CD4-positive, alpha-beta T cell (primary cell): Measurements from ENCODE around the gene TAP2. TPM values are rescaled to one million over a fixed set of nuclear protein-coding genes. Genes with fewer than 3 reads are reported as not detected.

Experiments
- ATAC-seq: fragments of 200-7000 bp; cut with Tn5 transposase; one replicate; pipeline ENCODE4 v1.10.0; 2022; ENCODE audit warnings: mild to moderate bottlenecking; ENCODE audit not compliant: poor library complexity
- CTCF ChIA-PET: fragments of 350-600 bp; sonication (Branson Sonifier 250); formaldehyde crosslinking; loops from one replicate; lab custom pipeline; 2021; ENCODE audit warnings: antibody characterized with exemption, inconsistent platforms; lab: Charles Lee
- POLR2A ChIA-PET: fragments of 350-600 bp; sonication (Branson Sonifier 250); formaldehyde crosslinking; loops from one replicate; lab custom pipeline; 2021; ENCODE audit warnings: antibody characterized with exemption, inconsistent platforms; lab: Charles Lee
- DNase-seq, 14 experiments: peaks; one replicate each; pipeline ENCODE4 v3.0.0-alpha.2; 2013 to 2020; ENCODE audit warnings: mixed read lengths in 2 of 14
- H3K27ac ChIP-seq, 2 donors: one replicate each; pipeline versions ENCODE4 v1.5.1 to v1.7.0; 2013; ENCODE audit warnings: low read length in 2 of 2, low read depth in 1 of 2, mild to moderate bottlenecking in 1 of 2
- H3K27me3 ChIP-seq, 2 experiments: 1 replicate in 1 of 2; 2 replicates in 1 of 2; pipeline versions ENCODE4 v1.6.1 to v1.7.0; 2013; ENCODE audit warnings: low read length in 2 of 2, control low read depth in 1 of 2, mild to moderate bottlenecking in 1 of 2, moderate library complexity in 1 of 2; ENCODE audit not compliant: insufficient read depth in 2 of 2, control insufficient read depth in 1 of 2
- H3K36me3 ChIP-seq: one replicate; pipeline ENCODE4 v1.6.1; 2013; ENCODE audit warnings: low read length, control low read depth; ENCODE audit not compliant: insufficient read depth
- H3K4me1 ChIP-seq: one replicate; pipeline ENCODE4 v1.6.1; 2013; ENCODE audit warnings: low read length, control low read depth; ENCODE audit not compliant: insufficient read depth
- H3K4me3 ChIP-seq: one replicate; pipeline ENCODE4 v1.5.1; 2013; ENCODE audit warnings: mild to moderate bottlenecking, low read length, moderate library complexity
- H3K9me3 ChIP-seq, 2 experiments: 1 replicate in 1 of 2; 2 replicates in 1 of 2; pipeline versions ENCODE4 v1.6.1 to v1.7.0; 2013; ENCODE audit warnings: low read length in 2 of 2, mild to moderate bottlenecking in 2 of 2, control low read depth in 1 of 2, moderate library complexity in 1 of 2; ENCODE audit not compliant: control insufficient read depth in 1 of 2, insufficient read depth in 1 of 2
- H3K27ac Mint-ChIP-seq: one replicate; pipeline ENCODE4 v1.8.0; 2020; ENCODE audit warnings: mixed read lengths
- H3K27me3 Mint-ChIP-seq: one replicate; pipeline ENCODE4 v1.8.0; 2021; ENCODE audit warnings: mixed read lengths
- H3K36me3 Mint-ChIP-seq: one replicate; pipeline ENCODE4 v1.8.0; 2021; ENCODE audit warnings: low read depth, mixed read lengths
- H3K4me1 Mint-ChIP-seq: one replicate; pipeline ENCODE4 v1.8.0; 2021; ENCODE audit warnings: low read depth, mixed read lengths
- H3K4me3 Mint-ChIP-seq: one replicate; pipeline ENCODE4 v1.8.0; 2020; ENCODE audit warnings: mild to moderate bottlenecking, mixed read lengths
- H3K9me3 Mint-ChIP-seq: one replicate; pipeline ENCODE4 v1.8.0; 2020; ENCODE audit warnings: mixed read lengths
- CTCF ChIP-seq: fragments of 200-600 bp; IDR thresholded peaks from one replicate; pipeline ENCODE4 v1.8.0; 2022; ENCODE audit warnings: antibody characterized with exemption, mild to moderate bottlenecking
- intact Hi-C, 2 experiments: fragments of 100-400 bp; cut with DNase I in 1 of 2; cut with micrococcal nuclease in 1 of 2; formaldehyde crosslinking; loops; one replicate each; pipeline versions ENCODE4 v1.15.1 to v1.9.0; 2023 to 2025; cut with DNase I, micrococcal nuclease
- total RNA-seq, 174 experiments: library from RNA in 2 of 174; stranded (reverse) in 2 of 174; gene quantifications; one replicate each; pipeline ENCODE4 v1.2.3 and lab custom pipeline; 2021 to 2026

TAP2 gene
- total RNA-seq, 2 experiments from 2014 or later, result 165 to 171 TPM

- no peak overlapping the region for H3K4me3 Mint-ChIP-seq
- intact Hi-C loops, result loop anchor here (5.0 to 10.0 kb wide), 4 partner anchors 68 to 552 kb away; no protein-coding TSS in a partner anchor
- H3K27me3 ChIP-seq, result peaks cover 11 to 21% of the 10 kb centered on the region in 2 experiments
- no peak overlapping the region for H3K27ac ChIP-seq
- CTCF ChIA-PET, result interaction anchor here (1.1 to 1.4 kb wide), 2 partner anchors 367 to 386 kb away, joined by 3 to 4 read pairs; no protein-coding TSS in a partner anchor
- H3K4me3 ChIP-seq, result no peak overlapping the region
- peaks cover 0 to 3% of the 10 kb centered on the region in 2 experiments for H3K9me3 ChIP-seq
- H3K4me1 ChIP-seq, result peaks cover 9% of the 10 kb centered on the region
- H3K4me1 Mint-ChIP-seq, result peaks cover 13% of the 10 kb centered on the region
- peaks cover 69% of the 10 kb centered on the region for H3K27me3 Mint-ChIP-seq
- DNase-seq, result no peak
- H3K27ac Mint-ChIP-seq, result no peak overlapping the region
- H3K9me3 Mint-ChIP-seq, result peaks cover 3% of the 10 kb centered on the region
- no peaks in the 10 kb centered on the region for H3K36me3 Mint-ChIP-seq
- POLR2A ChIA-PET, result no interaction called here
- no peak for ATAC-seq
- no peaks in the 10 kb centered on the region for H3K36me3 ChIP-seq
- TF ChIP-seq CTCF, result no peak
These were observed 38.8 kb downstream of the TAP2 start for GRCh38 chr6:32799740-32800139.

- peaks cover 69% of the 10 kb centered on the region for H3K27me3 Mint-ChIP-seq
- no peak for TF ChIP-seq CTCF
- no peaks in the 10 kb centered on the region for H3K36me3 Mint-ChIP-seq
- DNase-seq (no peak), ATAC-seq (no peak)
- ChIA-PET CTCF (interaction anchor here (1.1 to 1.4 kb wide), 2 partner anchors 367 to 385 kb away, joined by 3 to 4 read pairs; no protein-coding TSS in a partner anchor), POLR2A (no interaction called here)
- Histone ChIP-seq H3K27me3 (peaks cover 11 to 21% of the 10 kb centered on the region in 2 experiments), H3K4me1 (peaks cover 9% of the 10 kb centered on the region), H3K9me3 (peaks cover 0 to 3% of the 10 kb centered on the region in 2 experiments), H3K4me3 (no peak overlapping the region), H3K27ac (no peak overlapping the region), H3K36me3 (no peaks in the 10 kb centered on the region)
- peaks cover 3% of the 10 kb centered on the region for H3K9me3 Mint-ChIP-seq
- intact Hi-C loops, result loop anchor here (5.0 to 10.0 kb wide), 4 partner anchors 68 to 552 kb away; no protein-coding TSS in a partner anchor
- H3K4me1 Mint-ChIP-seq, result peaks cover 19% of the 10 kb centered on the region
- H3K27ac Mint-ChIP-seq, result no peak overlapping the region
- H3K4me3 Mint-ChIP-seq, result no peak overlapping the region
These were observed 39.4 kb downstream of the TAP2 start for GRCh38 chr6:32799168-32799567.

- peak; percentile 97 for TF ChIP-seq CTCF
- DNase-seq (peak; percentile 57 to 88 (median 76)), ATAC-seq (peak; percentile 73)
- peaks cover 0 to 3% of the 10 kb centered on the region in 2 experiments for H3K9me3 ChIP-seq
- H3K36me3 Mint-ChIP-seq, result no peaks in the 10 kb centered on the region
- peaks cover 14 to 21% of the 10 kb centered on the region in 2 experiments for H3K27me3 ChIP-seq
- peaks cover 65% of the 10 kb centered on the region for H3K27me3 Mint-ChIP-seq
- no peak overlapping the region for H3K27ac ChIP-seq
- H3K4me1 ChIP-seq, result peaks cover 9% of the 10 kb centered on the region
- no peak overlapping the region for H3K27ac Mint-ChIP-seq
- H3K9me3 Mint-ChIP-seq, result peaks cover 3% of the 10 kb centered on the region
- H3K36me3 ChIP-seq, result no peaks in the 10 kb centered on the region
- intact Hi-C loops, result loop anchor here (1.0 to 10.0 kb wide), 6 partner anchors 70 to 550 kb away; no protein-coding TSS in a partner anchor
- ChIA-PET POLR2A (no interaction called here), CTCF (interaction anchor here (0.8 to 1.0 kb wide), 1 partner anchor 71 kb away, joined by 3 read pairs; no protein-coding TSS in a partner anchor)
- H3K4me1 Mint-ChIP-seq, result peaks cover 26% of the 10 kb centered on the region
- peak overlapping the region; percentile 14 for H3K4me3 ChIP-seq
- H3K4me3 Mint-ChIP-seq, result peak overlapping the region; percentile 40
These were observed 41.4 kb downstream of the TAP2 start for GRCh38 chr6:32796848-32797776.
